GM23338 (cell line): ENCODE measurements around the gene FHAD1. TPM values are rescaled to one million over a fixed set of nuclear protein-coding genes. Genes with fewer than 3 reads are reported as not detected.

Experiments
- ATAC-seq: fragments of 200-7000 bp; cut with Tn5 transposase; 3 replicates; pipeline ENCODE4 v1.9.1; 2020
- DNase-seq: peaks from one replicate; pipeline ENCODE4 v3.0.0-alpha.2; 2015; ENCODE audit warnings: low spot score
- H2AFZ ChIP-seq: fragments of 200-600 bp; sonication (generic); 2 replicates; pipeline ENCODE4 v1.8.0; 2016; ENCODE audit warnings: antibody characterized with exemption, mild to moderate bottlenecking, moderate library complexity
- H3F3A ChIP-seq: fragments of 200-600 bp; sonication (generic); replicated peaks from 2 replicates; pipeline ENCODE4 v1.8.0; 2017; ENCODE audit warnings: antibody characterized with exemption, mixed run types, low read depth
- H3K27ac ChIP-seq: fragments of 200-600 bp; sonication (generic); 2 replicates; pipeline ENCODE4 v1.6.1; 2016; ENCODE audit warnings: low read depth
- H3K27me3 ChIP-seq: fragments of 200-600 bp; sonication (generic); 2 replicates; pipeline ENCODE4 v1.8.0; 2016; ENCODE audit warnings: mild to moderate bottlenecking, mixed run types, moderate library complexity; ENCODE audit not compliant: insufficient read depth
- H3K36me3 ChIP-seq: fragments of 200-600 bp; sonication (generic); 2 replicates; pipeline ENCODE4 v1.8.0; 2016; ENCODE audit warnings: mild to moderate bottlenecking; ENCODE audit not compliant: insufficient read depth
- H3K4me1 ChIP-seq: fragments of 200-600 bp; sonication (generic); 2 replicates; pipeline ENCODE4 v1.8.0; 2016; ENCODE audit warnings: mild to moderate bottlenecking, moderate library complexity; ENCODE audit not compliant: insufficient read depth
- H3K4me2 ChIP-seq: fragments of 200-600 bp; sonication (generic); 2 replicates; pipeline ENCODE4 v1.7.1; 2017; ENCODE audit warnings: mixed run types
- H3K4me3 ChIP-seq: fragments of 200-600 bp; sonication (generic); 2 replicates; pipeline ENCODE4 v1.6.1; 2016; ENCODE audit warnings: mixed run types
- H3K79me2 ChIP-seq: fragments of 200-600 bp; sonication (generic); replicated peaks from 2 replicates; pipeline ENCODE4 v1.8.0; 2017; ENCODE audit warnings: mild to moderate bottlenecking; ENCODE audit not compliant: insufficient read depth
- H3K9me2 ChIP-seq: fragments of 200-600 bp; sonication (generic); 2 replicates; pipeline ENCODE4 v1.8.0; 2017; ENCODE audit not compliant: insufficient read depth
- H4K20me1 ChIP-seq: fragments of 200-600 bp; sonication (generic); replicated peaks from 2 replicates; pipeline ENCODE4 v1.8.0; 2017; ENCODE audit warnings: mild to moderate bottlenecking; ENCODE audit not compliant: insufficient read depth
- H3K27ac Mint-ChIP-seq: 2 replicates; pipeline ENCODE4 v1.8.0; 2020; ENCODE audit warnings: inconsistent platforms, mild to moderate bottlenecking, moderate library complexity, mixed read lengths
- H3K27me3 Mint-ChIP-seq: 3 replicates; pipeline ENCODE4 v1.8.0; 2022; ENCODE audit warnings: low read depth, mild to moderate bottlenecking, moderate library complexity, mixed read lengths, inconsistent platforms; ENCODE audit not compliant: insufficient read depth, poor library complexity
- H3K36me3 Mint-ChIP-seq: 3 replicates; pipeline ENCODE4 v1.8.0; 2021; ENCODE audit warnings: low read depth, mild to moderate bottlenecking, inconsistent platforms, moderate library complexity, mixed read lengths
- H3K4me1 Mint-ChIP-seq: 3 replicates; pipeline ENCODE4 v1.8.0; 2020; ENCODE audit warnings: mild to moderate bottlenecking, inconsistent platforms, mixed read lengths
- H3K4me3 Mint-ChIP-seq: 3 replicates; pipeline ENCODE4 v1.8.0; 2021; ENCODE audit warnings: moderate library complexity, mild to moderate bottlenecking, inconsistent platforms, mixed read lengths
- H3K9me3 Mint-ChIP-seq: 3 replicates; pipeline ENCODE4 v1.8.0; 2020; ENCODE audit warnings: moderate library complexity, mild to moderate bottlenecking, inconsistent platforms, mixed read lengths
- CREB1 ChIP-seq: fragments of 250-450 bp; sonication (Bioruptor Pico); IDR thresholded peaks from 2 replicates; pipeline ENCODE4 v1.5.0; 2020; ENCODE audit warnings: low read depth, mild to moderate bottlenecking, moderate library complexity
- CTCF ChIP-seq, 2 experiments: fragments of 200-600 bp in 1 of 2; sonication (generic) in 1 of 2; conservative IDR thresholded peaks; 2 replicates each; pipeline versions ENCODE4 v1.5.1 to v1.6.1; 2016 to 2017; ENCODE audit warnings: antibody characterized with exemption in 2 of 2, low read depth in 2 of 2, mild to moderate bottlenecking in 2 of 2, moderate library complexity in 1 of 2
- ETS1 ChIP-seq: IDR thresholded peaks from 2 replicates; pipeline ENCODE4 v1.6.1; 2016; ENCODE audit warnings: antibody characterized with exemption
- EZH2 ChIP-seq: fragments of 200-600 bp; sonication (generic); IDR thresholded peaks from one replicate; pipeline ENCODE4 v1.8.0; 2017; ENCODE audit warnings: antibody characterized with exemption, mild to moderate bottlenecking, low read depth; ENCODE audit not compliant: unreplicated experiment
- EZH2phosphoT487 ChIP-seq: fragments of 200-600 bp; sonication (generic); IDR thresholded peaks from one replicate; pipeline ENCODE4 v1.8.1; 2018; ENCODE audit warnings: antibody characterized with exemption; ENCODE audit not compliant: unreplicated experiment
- JUNB ChIP-seq: IDR thresholded peaks from one replicate; pipeline ENCODE4 v1.6.1; 2016; ENCODE audit warnings: antibody characterized with exemption; ENCODE audit not compliant: unreplicated experiment
- NANOG ChIP-seq: IDR thresholded peaks from 2 replicates; pipeline ENCODE4 v1.6.1; 2016; ENCODE audit warnings: antibody characterized with exemption, borderline replicate concordance
- POLR2AphosphoS5 ChIP-seq: IDR thresholded peaks from 2 replicates; pipeline ENCODE4 v1.6.1; 2016; ENCODE audit warnings: antibody characterized with exemption, low read depth
- REST ChIP-seq: IDR thresholded peaks from one replicate; pipeline ENCODE4 v1.6.1; 2018; ENCODE audit warnings: antibody characterized with exemption; ENCODE audit not compliant: unreplicated experiment
- STAT1 ChIP-seq: IDR thresholded peaks from one replicate; pipeline ENCODE4 v1.6.1; 2016; ENCODE audit warnings: antibody characterized with exemption; ENCODE audit not compliant: unreplicated experiment
- ZNF114 ChIP-seq: fragments of 250-450 bp; sonication (Bioruptor Pico); IDR thresholded peaks from 2 replicates; pipeline ENCODE4 v1.5.0; 2020; ENCODE audit warnings: mild to moderate bottlenecking, moderate library complexity
- ZNF331 ChIP-seq: fragments of 250-450 bp; sonication (Bioruptor Pico); IDR thresholded peaks from 2 replicates; pipeline ENCODE4 v1.5.0; 2020; ENCODE audit warnings: low read depth, mild to moderate bottlenecking, moderate library complexity
- ZNF462 ChIP-seq: fragments of 250-450 bp; sonication (Bioruptor Pico); IDR thresholded peaks from 2 replicates; pipeline ENCODE4 v1.5.0; 2020; ENCODE audit warnings: mild to moderate bottlenecking, moderate library complexity
- polyA plus RNA-seq: library from polyadenylated mRNA; unstranded; fragments of >200 nt; fragmentation: Nextera tagmentation; extraction: Ambion mirVana; gene quantifications from 2 replicates; pipeline ENCODE4 v1.2.1, GENCODE V29; 2016
- total RNA-seq: library from RNA; depleted of rRNA; stranded (reverse); fragments of >200 nt; shearing (Covaris generic); gene quantifications from 2 replicates; pipeline ENCODE4 v1.2.3, GENCODE V29; 2014

Gene FHAD1
- total and polyA plus RNA-seq, 2 experiments from 2014 or later = 1.8 to 3.3 TPM

GRCh38 chr1:15339570-15339969, 92.5 kb downstream of the FHAD1 start:
- H3K4me2 ChIP-seq = no peak overlapping the region
- TF ChIP-seq ZNF331 (CRISPR knock-in tag) (no peak), POLR2AphosphoS5 (no peak), JUNB (no peak), CTCF (conservative IDR thresholded peaks at IDR 0.05; ENCODE audit: low read depth in 2 of 2) (no peak), ETS1 (no peak), NANOG (no peak), EZH2 (no peak), CREB1 (CRISPR knock-in tag) (no peak), STAT1 (no peak), ZNF462 (CRISPR knock-in tag) (no peak), REST (no peak), EZH2phosphoT487 (no peak), ZNF114 (CRISPR knock-in tag) (no peak)
- H3K4me1 Mint-ChIP-seq = peaks cover 3% of the 10 kb centered on the region; the same call in 1 of the 3 replicates
- H3K9me3 Mint-ChIP-seq = peaks cover 6% of the 10 kb centered on the region; the same call in 1 of the 3 replicates
- no peak for DNase-seq
- H3K27ac ChIP-seq = no peak overlapping the region
- no peaks in the 10 kb centered on the region for H3K27me3 ChIP-seq
- no peaks in the 10 kb centered on the region for H3K79me2 ChIP-seq
- H3K4me1 ChIP-seq = no peaks in the 10 kb centered on the region
- no peak for ATAC-seq
- H2AFZ ChIP-seq = no peak overlapping the region
- no peak overlapping the region for H3K27ac Mint-ChIP-seq
- H3K9me2 ChIP-seq = no peaks in the 10 kb centered on the region
- H3K27me3 Mint-ChIP-seq = peaks cover 12% of the 10 kb centered on the region
- H3K36me3 ChIP-seq = no peaks in the 10 kb centered on the region
- H3K36me3 Mint-ChIP-seq = peaks cover 3% of the 10 kb centered on the region; the same call in 1 of the 3 replicates
- H3K4me3 ChIP-seq = no peak overlapping the region
- H3K4me3 Mint-ChIP-seq = no peak overlapping the region
- no peaks in the 10 kb centered on the region for H3F3A ChIP-seq
- H4K20me1 ChIP-seq = no peaks in the 10 kb centered on the region
